ENCODE data around the gene GPATCH2L. TPM values are rescaled to one million over a fixed set of nuclear protein-coding genes. Genes with fewer than 3 reads are reported as not detected.

The GPATCH2L gene
- total RNA-seq, 2 donors from 2014 or later = 111 to 116 TPM

DNA sequence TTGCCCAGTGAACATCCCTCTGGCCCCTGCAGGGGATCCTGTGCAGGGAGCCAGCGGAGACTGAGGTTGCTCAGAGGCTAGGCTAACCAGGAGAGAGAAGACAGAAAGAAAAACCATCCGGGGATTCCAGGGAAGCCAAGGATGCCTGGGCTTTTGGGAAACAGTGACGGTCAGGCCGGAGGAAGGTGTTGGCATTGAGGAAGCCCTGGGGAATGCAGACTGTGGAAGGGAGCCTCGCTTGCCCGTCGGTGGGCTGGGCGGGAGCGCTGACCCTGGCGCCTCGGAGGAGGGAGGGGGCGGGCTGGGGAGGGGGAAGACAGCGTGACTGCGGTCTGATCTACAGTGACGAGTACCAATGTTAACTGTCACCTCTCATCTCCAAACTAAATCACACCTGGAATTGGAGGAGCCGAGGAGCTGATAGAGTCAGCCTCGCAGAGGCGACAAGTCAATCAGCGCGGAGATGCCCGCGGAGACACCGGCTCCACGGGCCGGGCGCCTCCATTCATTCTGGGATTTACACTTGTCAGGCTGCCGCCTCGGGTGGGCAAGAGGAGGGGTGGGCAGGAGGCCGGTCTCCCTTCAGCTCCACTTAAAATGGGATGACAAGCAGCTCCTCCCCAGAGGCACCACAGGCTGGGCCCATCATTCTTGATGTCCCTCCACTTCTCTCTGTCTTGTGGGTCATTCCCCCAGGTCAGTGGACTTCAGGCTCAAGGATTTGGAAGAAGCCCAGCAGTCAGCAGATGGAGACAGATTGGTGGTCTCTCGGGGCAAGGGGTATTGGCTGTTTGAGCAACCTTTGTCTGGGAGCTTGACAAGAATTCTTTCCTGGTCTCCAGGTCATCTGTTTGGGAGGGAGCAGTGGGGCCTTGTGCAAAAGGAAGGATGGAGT lies 20.4 kb upstream of the GPATCH2L start:
- Mint-ChIP-seq H3K36me3 (ENCODE audit: low read depth) (no peaks in the 10 kb centered on the region), H3K9me3 (no peaks in the 10 kb centered on the region)

DNA sequence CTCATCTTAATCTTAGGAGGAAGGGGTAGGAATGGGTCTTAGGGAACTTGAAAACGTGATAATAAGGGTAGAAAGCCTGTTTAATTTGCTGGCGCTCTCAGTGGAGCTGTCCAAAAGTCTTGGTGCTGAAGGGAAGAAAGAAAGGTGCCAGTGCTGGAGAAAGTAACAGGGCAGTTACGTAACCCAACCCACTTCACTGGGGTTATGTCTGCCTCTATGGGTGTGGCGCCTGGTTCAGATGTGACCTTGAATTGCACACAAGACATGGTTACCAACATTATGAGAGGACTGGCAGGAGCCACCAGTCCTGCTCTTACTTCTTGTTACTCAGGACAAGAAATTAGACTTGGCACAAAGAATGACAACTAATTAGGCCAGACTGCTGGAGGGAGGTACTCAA lies 18.6 kb upstream of the GPATCH2L start:
- WGBS, 2 experiments (ENCODE audit: insufficient coverage in 1 of 2, insufficient read length in 1 of 2) = 34 to 55% methylated on average over 3 to 4 of the region's 4 CpGs
- peaks cover 53% of the 10 kb centered on the region for H3K4me1 Mint-ChIP-seq

More for the DNA sequence above, 20.4 kb upstream of the GPATCH2L start:
- H3K36me3 ChIP-seq (ENCODE audit: control insufficient read depth, insufficient read depth, low read length) = no peaks in the 10 kb centered on the region
- no peak overlapping the region for H3K4me3 Mint-ChIP-seq
- 45 to 52% methylated on average over 14 to 21 of the region's 30 CpGs for WGBS, 2 experiments (ENCODE audit: insufficient coverage in 1 of 2, insufficient read length in 1 of 2)
- no peaks in the 10 kb centered on the region for H3K9me3 ChIP-seq (ENCODE audit: control insufficient read depth, low read length)
- TF ChIP-seq, protein P1, sequence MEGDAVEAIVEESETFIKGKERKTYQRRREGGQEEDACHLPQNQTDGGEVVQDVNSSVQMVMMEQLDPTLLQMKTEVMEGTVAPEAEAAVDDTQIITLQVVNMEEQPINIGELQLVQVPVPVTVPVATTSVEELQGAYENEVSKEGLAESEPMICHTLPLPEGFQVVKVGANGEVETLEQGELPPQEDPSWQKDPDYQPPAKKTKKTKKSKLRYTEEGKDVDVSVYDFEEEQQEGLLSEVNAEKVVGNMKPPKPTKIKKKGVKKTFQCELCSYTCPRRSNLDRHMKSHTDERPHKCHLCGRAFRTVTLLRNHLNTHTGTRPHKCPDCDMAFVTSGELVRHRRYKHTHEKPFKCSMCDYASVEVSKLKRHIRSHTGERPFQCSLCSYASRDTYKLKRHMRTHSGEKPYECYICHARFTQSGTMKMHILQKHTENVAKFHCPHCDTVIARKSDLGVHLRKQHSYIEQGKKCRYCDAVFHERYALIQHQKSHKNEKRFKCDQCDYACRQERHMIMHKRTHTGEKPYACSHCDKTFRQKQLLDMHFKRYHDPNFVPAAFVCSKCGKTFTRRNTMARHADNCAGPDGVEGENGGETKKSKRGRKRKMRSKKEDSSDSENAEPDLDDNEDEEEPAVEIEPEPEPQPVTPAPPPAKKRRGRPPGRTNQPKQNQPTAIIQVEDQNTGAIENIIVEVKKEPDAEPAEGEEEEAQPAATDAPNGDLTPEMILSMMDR (conservative IDR thresholded peaks at IDR 0.05) = no peak
- no peak overlapping the region for H3K27ac ChIP-seq (ENCODE audit: low read depth, low read length)
- no peak overlapping the region for H3K9ac ChIP-seq (ENCODE audit: extremely low read depth, low read length, poor library complexity, severe bottlenecking)
- peak; percentile 65 for DNase-seq
- peaks cover 48% of the 10 kb centered on the region for H3K27me3 ChIP-seq (ENCODE audit: control insufficient read depth, insufficient read depth, low read length, poor library complexity, severe bottlenecking)
- H3K4me3 ChIP-seq (ENCODE audit: low read length) = no peak overlapping the region
- H3K4me1 ChIP-seq (ENCODE audit: control insufficient read depth, insufficient read depth, low read length) = no peaks in the 10 kb centered on the region
- H3K27me3 Mint-ChIP-seq (ENCODE audit: insufficient read depth) = peaks cover 55% of the 10 kb centered on the region
- no peak overlapping the region for H3K27ac Mint-ChIP-seq
- peaks cover 37% of the 10 kb centered on the region for H3K4me1 Mint-ChIP-seq

DNA sequence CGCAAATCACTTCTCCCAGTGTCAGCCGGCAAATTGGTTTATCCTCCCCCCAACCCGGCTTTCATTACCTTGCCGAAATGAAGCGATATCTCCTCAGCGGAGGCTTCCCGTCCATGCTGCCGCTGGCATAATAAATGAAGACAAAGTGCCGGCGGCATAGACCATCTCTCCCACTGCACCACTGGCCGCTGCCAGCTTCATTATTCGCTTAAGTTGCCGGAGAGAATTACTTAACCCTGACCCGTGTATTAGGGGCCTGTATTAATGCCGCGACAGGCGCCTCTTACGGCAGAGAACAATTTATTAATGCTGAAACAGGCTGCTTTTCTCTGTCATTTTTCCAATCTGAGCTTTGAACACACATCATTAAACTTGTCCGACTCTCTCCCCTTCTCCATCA lies 17.5 kb upstream of the GPATCH2L start:
- Histone ChIP-seq H3K9me3 (ENCODE audit: control insufficient read depth, low read length) (no peaks in the 10 kb centered on the region), H3K27me3 (ENCODE audit: control insufficient read depth, insufficient read depth, low read length, poor library complexity, severe bottlenecking) (peaks cover 48% of the 10 kb centered on the region), H3K36me3 (ENCODE audit: control insufficient read depth, insufficient read depth, low read length) (no peaks in the 10 kb centered on the region), H3K27ac (ENCODE audit: low read depth, low read length) (no peak overlapping the region), H3K4me3 (ENCODE audit: low read length) (no peak overlapping the region), H3K4me1 (ENCODE audit: control insufficient read depth, insufficient read depth, low read length) (peaks cover 3% of the 10 kb centered on the region), H3K9ac (ENCODE audit: extremely low read depth, low read length, poor library complexity, severe bottlenecking) (no peak overlapping the region)
- TF ChIP-seq, protein P1 (conservative IDR thresholded peaks at IDR 0.05) = no peak
- no peak overlapping the region for H3K27ac Mint-ChIP-seq
- peak; percentile 29 for DNase-seq
- H3K9me3 Mint-ChIP-seq = no peaks in the 10 kb centered on the region
- H3K27me3 Mint-ChIP-seq (ENCODE audit: insufficient read depth) = peaks cover 65% of the 10 kb centered on the region
- no peaks in the 10 kb centered on the region for H3K36me3 Mint-ChIP-seq (ENCODE audit: low read depth)
- peaks cover 61% of the 10 kb centered on the region for H3K4me1 Mint-ChIP-seq
- WGBS, 2 experiments (ENCODE audit: insufficient coverage in 1 of 2, insufficient read length in 1 of 2) = 93 to 96% methylated on average over 19 of the region's 19 CpGs
- H3K4me3 Mint-ChIP-seq = no peak overlapping the region

More for the DNA sequence above, 18.6 kb upstream of the GPATCH2L start:
- H3K9ac ChIP-seq (ENCODE audit: extremely low read depth, low read length, poor library complexity, severe bottlenecking) = no peak overlapping the region
- H3K36me3 Mint-ChIP-seq (ENCODE audit: low read depth) = no peaks in the 10 kb centered on the region
- H3K27ac Mint-ChIP-seq = no peak overlapping the region
- H3K4me1 ChIP-seq (ENCODE audit: control insufficient read depth, insufficient read depth, low read length) = peaks cover 3% of the 10 kb centered on the region
- no peaks in the 10 kb centered on the region for H3K9me3 ChIP-seq (ENCODE audit: control insufficient read depth, low read length)
- no peaks in the 10 kb centered on the region for H3K36me3 ChIP-seq (ENCODE audit: control insufficient read depth, insufficient read depth, low read length)
- DNase-seq = peak; percentile 86
- TF ChIP-seq, protein P1 (conservative IDR thresholded peaks at IDR 0.05) = no peak
- H3K27me3 ChIP-seq (ENCODE audit: control insufficient read depth, insufficient read depth, low read length, poor library complexity, severe bottlenecking) = peaks cover 48% of the 10 kb centered on the region
- H3K4me3 Mint-ChIP-seq = no peak overlapping the region
- no peaks in the 10 kb centered on the region for H3K9me3 Mint-ChIP-seq
- H3K4me3 ChIP-seq (ENCODE audit: low read length) = no peak overlapping the region
- H3K27me3 Mint-ChIP-seq (ENCODE audit: insufficient read depth) = peaks cover 60% of the 10 kb centered on the region
- no peak overlapping the region for H3K27ac ChIP-seq (ENCODE audit: low read depth, low read length)

All from endodermal cell (in vitro differentiated cells).